GM19467 (cell line): ENCODE results near the gene PFKL.

Experiments
- ATAC-seq: cut with Tn5 transposase; IDR thresholded peaks from one replicate; pipeline ENCODE4 v1.9.1; 2021; ENCODE audit warnings: mild to moderate bottlenecking, moderate library complexity; ENCODE audit not compliant: unreplicated experiment

PFKL gene

DNA sequence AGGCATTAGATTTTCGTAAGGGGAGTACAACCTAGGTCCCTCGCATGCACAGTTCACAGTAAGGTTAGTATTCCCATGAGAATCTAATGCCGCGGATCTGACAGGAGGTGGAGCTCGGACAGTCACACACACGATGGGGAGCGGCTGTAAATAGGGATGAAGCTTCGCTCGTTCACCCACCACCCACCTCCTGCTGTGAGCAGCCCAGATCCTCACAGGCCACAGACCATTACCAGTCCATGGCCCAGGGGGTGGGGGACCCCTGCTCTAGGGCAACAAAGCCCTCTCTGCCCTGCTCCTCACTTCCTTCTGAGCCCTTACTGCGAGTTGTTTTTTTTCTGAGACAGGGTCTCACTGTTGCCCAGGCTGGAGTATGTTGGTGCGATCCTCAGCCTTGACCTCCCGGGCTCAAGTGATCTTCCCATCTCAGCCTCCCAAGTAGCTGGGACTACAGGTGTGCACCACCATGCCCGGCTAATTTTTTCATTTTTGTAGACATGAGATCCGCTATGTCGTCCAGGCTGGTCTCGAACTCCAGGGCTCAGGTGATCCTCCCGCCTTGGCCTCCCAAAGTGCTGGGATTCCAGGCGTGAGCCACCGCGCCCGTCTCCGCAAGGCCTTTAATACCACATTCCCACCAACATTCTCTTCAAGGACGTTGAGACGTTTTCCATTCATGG, 74.9 kb downstream of the PFKL start:
- no peak for ATAC-seq

GRCh38 chr21:44375281-44375651, 75.4 kb downstream of the PFKL start:
- ATAC-seq, result no peak

GRCh38 chr21:44375761-44376241, 75.9 kb downstream of the PFKL start:
- no peak for ATAC-seq

GRCh38 chr21:44376606-44377005, 76.8 kb downstream of the PFKL start:
- ATAC-seq, result no peak
